Keratinocyte (primary cell): ENCODE measurements around the gene ZSWIM3.

Experiments used
- CTCF ChIP-seq, 3 experiments: IDR thresholded peaks in 1 of 3; conservative IDR thresholded peaks in 1 of 3; optimal IDR thresholded peaks in 1 of 3; 2 replicates in 2 of 3; 3 replicates in 1 of 3; pipeline versions ENCODE3 to v1.5.1; 2011; ENCODE audit warnings: low read length in 3 of 3, mild to moderate bottlenecking in 3 of 3, moderate library complexity in 2 of 3, control low read depth in 1 of 3, inconsistent platforms in 1 of 3; ENCODE audit not compliant: insufficient read depth in 2 of 3; ENCODE audit errors: extremely low read depth in 1 of 3
- EZH2 ChIP-seq: IDR thresholded peaks from one replicate; pipeline ENCODE4 v1.6.1; 2012; ENCODE audit warnings: inconsistent platforms, mild to moderate bottlenecking, low read length, moderate library complexity

GRCh38 chr20:45861221-45862075 is 4.0 kb downstream of the ZSWIM3 start:
- TF ChIP-seq CTCF (optimal IDR thresholded peaks at IDR 0.05 in 1 of 3, IDR thresholded peaks at IDR 0.05 in 1 of 3, conservative IDR thresholded peaks at IDR 0.05 in 1 of 3; ENCODE audit: extremely low read depth in 1 of 3, insufficient read depth in 2 of 3, low read length in 3 of 3), result no peak
- TF ChIP-seq EZH2, result no peak
